Cerebellar nuclear complex (tissue), 1 donor: ENCODE data around the gene NMT2.

ENCODE experiments used
- DNase-seq, 2 experiments: peaks; one replicate each; lab custom pipeline; 2025; lab: John Stamatoyannopoulos, UW

NMT2 gene

DNA sequence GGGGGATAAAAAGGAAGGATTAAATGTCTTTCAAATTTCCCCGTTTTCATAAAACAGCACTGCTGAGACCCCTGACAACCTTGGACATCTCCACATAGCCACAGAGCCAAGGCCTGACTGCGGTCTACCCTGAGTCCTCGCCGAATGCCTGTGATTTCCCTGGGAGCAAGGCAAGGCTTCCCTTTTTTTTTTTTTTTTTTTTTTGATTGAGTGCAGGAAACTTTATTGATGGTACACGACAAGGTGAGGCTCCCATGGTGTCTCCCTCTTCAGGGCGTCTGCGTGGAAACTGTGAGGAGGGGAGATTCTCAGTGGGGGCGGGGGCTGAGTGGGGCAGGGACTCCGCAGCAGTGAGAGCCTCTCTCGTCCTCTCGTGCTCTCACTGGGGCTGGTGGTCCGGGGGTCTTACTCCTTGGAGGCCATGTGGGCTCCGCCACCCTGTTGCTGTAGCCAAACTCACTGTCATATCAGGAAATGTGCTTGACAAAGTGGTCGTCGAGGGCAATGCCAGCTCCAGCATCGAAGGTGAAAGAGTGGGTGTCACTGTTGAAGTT, 75.6 kb downstream of the NMT2 start:
- no peak for DNase-seq

DNA sequence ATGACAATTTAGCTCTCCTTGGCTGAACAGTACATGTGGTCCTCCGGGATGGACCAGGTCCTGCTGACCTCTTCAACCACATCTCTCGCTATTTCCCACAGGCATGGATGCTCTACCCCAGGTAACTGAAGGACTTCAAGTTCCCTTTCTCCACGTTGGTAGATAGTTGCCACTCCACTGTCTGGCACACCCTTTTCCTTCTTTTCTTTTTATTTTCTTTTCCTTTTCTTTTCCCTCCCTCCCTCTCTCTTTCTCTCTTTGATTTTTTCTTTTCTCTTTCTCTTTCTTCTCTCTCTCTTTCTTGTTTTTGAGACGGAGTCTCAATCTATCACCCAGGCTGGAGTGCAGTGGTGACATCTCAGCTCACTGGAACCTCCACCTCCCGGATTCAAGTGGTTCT, 77.1 kb downstream of the NMT2 start:
- no peak for DNase-seq

DNA sequence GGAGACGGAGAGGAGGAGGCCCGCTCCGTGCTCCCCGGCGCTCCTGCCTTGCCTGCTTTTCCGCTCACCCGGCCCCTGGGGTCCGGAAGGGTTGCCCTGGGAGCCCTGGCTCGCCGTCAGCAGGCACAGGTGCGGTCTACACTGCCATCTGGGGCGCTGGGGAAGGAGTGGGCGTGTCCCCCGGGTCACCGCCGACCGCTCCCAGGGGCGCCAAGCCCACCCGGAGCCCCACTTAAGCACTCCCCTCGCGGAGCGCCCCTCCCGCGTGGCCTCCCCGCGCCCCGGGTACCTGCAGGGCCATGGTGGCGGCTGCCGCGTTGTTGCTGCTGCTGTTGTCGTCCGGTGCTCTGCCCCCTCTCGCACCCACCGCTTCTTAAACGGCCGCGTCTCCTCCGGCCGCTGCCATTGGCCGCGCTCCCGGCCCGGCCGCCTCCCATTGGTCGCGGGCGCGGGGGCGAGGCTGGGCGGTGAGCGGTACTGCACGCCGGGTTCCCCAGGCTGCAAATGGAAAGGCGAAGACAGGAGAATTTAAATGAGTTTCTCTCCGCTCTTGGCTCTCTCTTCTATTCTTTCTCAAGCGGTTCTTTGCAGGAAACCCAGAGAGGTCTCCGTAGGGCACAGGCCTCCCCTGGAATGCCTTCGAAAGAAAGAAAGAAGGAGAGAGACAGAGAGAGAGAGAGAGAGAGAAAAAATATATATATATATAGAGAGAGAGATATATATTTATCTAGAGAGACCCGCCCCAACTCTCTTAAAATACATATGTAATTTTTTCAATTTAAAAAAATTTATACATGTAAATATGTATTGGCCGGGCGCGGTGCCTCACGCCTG, 79.8 kb downstream of the NMT2 start, which contains the start of gene ACBD7:
Gene ACBD7, minus strand, starts transcription at position 349 of the 834 bp plus-strand sequence. Its CDS starts 48 bp downstream, at position 301.
- DNase-seq: no peak

DNA sequence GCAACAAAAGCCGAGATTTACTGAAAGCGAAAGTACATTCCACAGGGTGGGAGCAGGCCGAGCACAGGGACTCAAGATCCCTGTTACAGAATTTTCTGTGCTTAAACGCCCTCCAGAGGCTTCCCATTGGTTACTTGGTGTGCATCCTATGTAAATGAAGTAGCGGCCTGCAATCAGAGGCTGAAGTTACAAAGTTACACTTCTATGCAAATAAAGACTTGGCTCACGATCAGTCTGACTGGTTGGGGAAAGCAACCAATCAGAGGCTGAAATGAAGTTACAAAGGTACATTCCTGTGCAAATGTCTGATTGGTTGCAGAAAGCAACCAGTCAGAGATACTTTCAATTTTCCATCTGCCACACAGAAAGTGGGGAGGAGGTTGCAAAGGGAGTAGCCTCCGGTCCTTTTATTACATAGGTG, 84.0 kb downstream of the NMT2 start:
- DNase-seq: no peak

DNA sequence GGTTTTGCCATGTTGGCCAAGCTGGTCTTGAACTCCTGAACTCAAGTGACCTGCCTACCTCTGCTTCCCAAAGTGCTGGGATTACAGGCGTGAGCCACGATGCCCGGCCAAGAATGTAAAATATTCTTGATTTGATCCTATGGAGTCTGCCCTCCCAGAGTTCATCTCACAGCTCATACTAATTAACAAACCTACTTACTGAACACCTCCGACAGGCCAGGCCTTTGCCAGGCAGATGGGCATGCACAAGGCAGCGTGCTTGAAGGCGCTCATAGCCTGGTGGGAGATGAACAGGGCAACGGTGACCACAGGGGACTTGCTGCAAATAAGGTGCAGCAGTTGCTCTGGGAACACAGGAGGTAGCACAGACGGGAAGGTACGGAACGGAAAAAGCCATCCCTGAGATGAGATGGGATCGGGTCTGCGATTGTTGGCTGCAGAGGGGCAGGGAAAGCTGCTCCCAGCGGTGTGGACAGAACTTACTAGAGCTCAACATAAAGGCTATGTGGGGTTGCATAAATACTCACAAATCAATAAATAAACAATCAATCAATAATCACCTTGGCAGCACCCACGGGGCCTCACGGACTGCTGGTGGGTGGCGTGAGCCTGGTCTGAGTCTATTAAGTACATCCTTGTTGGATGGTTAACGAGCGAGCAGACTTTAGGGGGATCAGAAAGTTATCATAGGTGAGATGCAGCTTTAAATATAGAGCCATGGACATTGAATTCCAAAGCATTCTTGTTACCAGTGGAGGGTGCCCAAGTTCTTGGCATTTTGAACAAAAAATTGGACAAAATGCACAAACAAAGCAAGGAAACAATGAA, 84.6 kb downstream of the NMT2 start:
- DNase-seq: no peak

DNA sequence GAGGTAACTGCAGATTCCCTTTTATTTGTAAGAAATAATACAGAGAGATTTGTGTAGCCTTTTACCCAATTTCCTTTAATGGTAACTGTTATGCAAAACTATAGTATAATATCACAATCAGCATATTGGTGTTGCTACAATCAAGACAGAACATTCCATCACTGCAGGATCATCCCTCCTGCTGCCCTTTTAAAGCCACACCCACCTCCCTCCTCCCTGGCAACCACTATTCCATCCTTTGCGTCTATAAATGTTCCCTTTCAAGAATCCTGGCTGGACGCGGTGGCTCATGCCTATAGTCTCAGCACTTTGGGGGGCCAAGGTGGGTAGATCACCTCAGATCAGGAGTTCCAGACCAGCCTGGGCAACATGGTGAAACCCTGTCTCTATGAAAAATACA, 93.1 kb downstream of the NMT2 start:
- DNase-seq: no peak

DNA sequence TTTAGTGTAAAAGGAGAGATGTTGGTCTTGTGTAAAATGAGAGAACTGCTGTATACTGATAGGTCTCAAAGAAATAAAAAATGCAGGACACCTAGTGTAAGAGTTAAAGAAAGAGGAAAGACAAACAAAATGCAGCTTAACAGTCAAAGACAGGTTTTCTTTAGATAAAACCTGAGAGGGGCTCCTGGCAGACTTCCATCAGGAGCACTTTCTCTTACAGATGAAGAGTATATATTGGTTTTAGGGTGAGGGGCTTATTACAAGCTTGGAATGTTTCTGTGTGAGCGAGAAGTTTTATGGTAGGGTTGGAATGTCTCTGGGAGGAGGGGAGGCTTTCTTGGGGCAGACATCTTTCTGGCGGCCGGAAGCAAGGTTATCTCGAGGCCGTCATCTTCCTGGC, 96.1 kb downstream of the NMT2 start:
- DNase-seq: no peak

DNA sequence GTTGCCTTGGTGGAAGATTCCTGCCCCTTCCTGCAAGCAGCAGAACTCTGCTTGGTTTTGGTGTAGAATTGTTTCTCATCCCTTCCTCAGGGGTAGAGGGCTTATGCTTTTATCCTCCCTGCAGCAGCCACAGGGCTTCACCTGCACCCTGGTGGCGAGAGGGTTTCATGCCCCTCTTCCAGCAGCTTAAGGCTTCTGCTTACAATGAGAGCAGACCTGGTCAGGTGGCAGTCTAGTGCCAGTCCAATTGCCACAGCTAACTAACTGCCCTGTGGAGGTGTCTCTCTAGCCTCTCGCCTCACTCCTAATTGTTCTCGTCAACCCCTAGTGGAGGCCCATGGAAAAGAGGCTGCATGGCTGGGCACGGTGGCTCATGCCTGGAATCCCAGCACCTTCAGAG, 99.3 kb downstream of the NMT2 start:
- no peak for DNase-seq

DNA sequence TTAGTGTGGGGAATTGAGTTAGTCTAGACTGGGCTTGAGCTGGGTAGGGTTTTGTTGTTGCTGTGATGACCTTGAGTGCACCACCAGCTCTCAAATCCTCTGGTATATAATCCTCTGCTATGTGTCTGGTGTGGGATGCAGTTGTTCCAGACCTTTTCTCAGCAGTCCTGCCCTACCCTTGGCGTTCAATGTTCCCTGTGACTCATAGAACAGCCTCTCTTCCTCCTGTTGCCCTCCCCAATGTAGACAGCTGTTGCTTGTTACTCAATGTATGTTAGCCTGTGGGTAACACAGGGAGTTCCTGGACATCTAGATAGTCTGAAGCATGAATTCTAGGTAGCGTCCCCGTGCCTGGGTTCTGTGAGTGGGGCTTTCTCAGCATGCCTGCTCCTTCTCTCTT, 99.7 kb downstream of the NMT2 start:
- DNase-seq: no peak

DNA sequence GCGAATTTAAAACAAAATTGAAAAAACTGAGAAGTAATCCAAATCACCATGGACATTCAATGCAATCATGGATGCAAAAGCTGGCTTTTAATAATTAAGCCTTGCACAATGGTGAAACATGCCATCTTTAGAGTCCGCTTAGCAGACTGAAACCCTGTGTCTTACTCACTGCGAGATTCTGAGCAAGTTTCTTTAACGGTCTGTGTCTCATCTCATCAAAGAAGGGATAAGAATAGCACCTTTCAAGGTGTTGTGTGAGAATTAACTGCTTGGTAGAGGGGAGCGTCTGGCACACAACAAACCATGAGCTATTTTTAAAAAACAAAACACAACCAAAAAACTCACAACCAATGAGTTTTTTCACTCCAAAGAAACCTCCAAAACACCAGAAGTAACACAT, 101.3 kb downstream of the NMT2 start:
- no peak for DNase-seq

DNA sequence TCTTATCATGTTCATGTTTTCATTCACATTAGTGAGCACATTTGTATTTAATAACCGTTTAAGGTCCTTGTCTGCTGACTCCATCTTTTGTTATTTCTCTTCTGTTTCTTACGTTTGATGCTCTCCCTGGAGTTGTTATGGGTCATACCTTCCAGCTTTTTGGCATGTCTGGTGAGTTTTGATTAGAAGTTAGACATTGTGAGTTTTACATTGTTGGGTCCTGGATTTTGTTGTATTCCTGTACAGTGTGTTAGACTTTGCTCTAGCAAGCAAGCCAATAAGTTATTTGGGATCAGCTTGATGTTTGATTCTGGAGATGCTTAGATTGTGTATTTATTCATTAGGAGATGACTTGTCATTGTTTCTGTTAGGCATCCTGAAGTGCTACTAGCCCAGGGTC, 107.9 kb downstream of the NMT2 start:
- DNase-seq: no peak

DNA sequence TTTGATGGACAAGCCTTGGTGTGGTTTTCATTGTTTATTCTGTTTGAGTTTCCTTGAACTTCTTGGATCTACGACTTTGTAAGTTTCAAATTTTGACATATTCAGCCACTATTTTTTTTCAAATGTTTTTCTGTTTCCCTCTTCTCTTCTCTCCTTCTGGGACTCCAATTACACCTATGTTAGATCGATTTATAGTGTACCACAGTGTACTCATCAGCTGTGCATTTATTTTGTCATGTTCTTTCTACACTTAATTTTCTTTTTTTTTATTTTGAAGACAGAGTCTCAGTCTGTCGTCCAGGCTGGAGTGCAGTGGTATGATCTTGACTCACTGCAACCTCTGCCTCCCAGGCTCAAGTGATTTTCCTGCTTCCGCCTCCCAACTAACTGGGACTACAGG, 108.6 kb downstream of the NMT2 start:
- DNase-seq: no peak

DNA sequence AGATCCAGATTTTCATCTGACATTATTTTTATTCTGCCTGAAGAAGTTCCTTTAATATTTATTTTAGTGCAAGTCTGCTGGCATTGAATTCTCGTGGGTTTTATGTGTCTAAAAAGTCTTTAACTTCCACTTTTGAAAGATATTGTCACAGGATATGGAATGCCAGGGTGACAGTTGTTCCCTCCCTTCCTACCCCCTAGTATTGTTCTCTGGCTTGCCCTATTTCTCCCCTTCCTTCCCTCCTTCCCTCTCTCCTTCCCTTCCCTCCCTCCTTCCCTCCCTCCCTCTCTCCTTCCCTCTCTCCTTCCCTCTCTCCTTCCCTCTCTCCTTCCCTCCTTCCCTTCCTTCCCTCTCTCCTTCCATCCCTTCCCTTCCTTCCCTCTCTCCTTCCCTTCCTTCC, 109.8 kb downstream of the NMT2 start:
- no peak for DNase-seq
